GM13977 (cell line): Measurements from ENCODE around the gene PRKCI.

Experiments used
- DNase-seq: peaks from one replicate; pipeline ENCODE4 v3.0.0; 2012; ENCODE audit warnings: low spot score
- in situ Hi-C: fragments of 300-500 bp; cut with MboI; formaldehyde crosslinking; loops from one replicate; pipeline ENCODE4 v1.12.0; 2022; ENCODE audit warnings: low sequenced_read_pairs, low pct_unique_long_range_greater_than_20kb, mixed read lengths, inconsistent platforms; ENCODE audit not compliant: unreplicated experiment
- TF ChIP-seq, protein P1 (sequence below): IDR thresholded peaks from 2 replicates; pipeline ENCODE4 v1.5.1; 2012; ENCODE audit warnings: mild to moderate bottlenecking, control low read depth; ENCODE audit not compliant: insufficient read depth; ENCODE audit errors: extremely low read depth, missing control alignments

PRKCI gene

GRCh38 chr3:170222647-170223541 lies 670 bp downstream of the PRKCI start:
- peak; percentile 64 for DNase-seq
- in situ Hi-C loops = no loop called here
- TF ChIP-seq, protein P1, sequence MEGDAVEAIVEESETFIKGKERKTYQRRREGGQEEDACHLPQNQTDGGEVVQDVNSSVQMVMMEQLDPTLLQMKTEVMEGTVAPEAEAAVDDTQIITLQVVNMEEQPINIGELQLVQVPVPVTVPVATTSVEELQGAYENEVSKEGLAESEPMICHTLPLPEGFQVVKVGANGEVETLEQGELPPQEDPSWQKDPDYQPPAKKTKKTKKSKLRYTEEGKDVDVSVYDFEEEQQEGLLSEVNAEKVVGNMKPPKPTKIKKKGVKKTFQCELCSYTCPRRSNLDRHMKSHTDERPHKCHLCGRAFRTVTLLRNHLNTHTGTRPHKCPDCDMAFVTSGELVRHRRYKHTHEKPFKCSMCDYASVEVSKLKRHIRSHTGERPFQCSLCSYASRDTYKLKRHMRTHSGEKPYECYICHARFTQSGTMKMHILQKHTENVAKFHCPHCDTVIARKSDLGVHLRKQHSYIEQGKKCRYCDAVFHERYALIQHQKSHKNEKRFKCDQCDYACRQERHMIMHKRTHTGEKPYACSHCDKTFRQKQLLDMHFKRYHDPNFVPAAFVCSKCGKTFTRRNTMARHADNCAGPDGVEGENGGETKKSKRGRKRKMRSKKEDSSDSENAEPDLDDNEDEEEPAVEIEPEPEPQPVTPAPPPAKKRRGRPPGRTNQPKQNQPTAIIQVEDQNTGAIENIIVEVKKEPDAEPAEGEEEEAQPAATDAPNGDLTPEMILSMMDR = no peak

DNA sequence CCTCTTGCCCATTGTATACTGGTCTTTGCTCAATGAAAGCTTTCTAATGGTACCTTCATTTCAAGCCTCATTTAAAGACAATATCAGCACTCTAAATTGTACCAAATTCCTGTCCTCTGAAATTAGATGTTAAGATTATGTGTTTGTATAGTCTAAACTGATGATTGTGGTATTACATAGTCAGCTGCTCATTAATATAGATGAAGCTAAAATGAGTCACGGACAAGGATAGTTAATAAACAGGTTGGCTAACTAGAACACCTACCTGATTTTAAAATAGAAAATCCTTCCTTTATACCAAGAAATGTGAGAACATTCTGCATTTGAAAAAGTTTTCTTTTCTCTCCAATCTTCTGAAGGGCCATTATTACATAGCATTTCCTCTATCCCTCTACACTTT lies 2.9 kb downstream of the PRKCI start:
- TF ChIP-seq, protein P1 = no peak
- no peak for DNase-seq
- in situ Hi-C loops = no loop called here

DNA sequence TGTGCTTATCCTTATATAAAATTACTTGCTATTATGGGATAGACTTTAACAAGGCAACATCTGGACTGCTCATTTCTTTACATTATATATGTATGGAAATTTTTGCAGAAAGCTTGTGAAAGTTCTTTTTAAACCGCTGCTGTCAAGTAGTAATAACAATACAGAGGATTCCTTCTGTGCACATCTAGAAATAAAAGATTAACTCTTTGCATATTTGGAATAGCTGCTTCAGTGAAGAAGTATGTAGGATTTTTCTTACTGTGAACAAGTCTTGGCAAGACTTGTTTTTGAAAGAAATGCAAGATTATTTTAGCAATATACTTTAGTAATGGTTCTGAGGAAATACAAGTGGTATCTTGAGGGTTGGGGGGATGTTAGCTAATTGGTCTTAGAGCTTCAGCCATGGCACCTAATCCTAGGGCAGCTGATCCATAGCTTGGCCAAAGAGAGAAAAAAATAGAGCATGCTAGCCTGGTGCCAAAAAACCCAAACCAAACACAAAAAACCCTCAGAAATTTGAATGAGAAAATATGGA lies 4.3 kb downstream of the PRKCI start:
- no peak for DNase-seq
- TF ChIP-seq, protein P1 = no peak
- in situ Hi-C loops = no loop called here

- TF ChIP-seq, protein P1 = no peak
- no peak for DNase-seq
- in situ Hi-C loops = no loop called here
Observed at GRCh38 chr3:170228093-170228766, 6.0 kb downstream of the PRKCI start.

GRCh38 chr3:170232266-170232665 lies 10.0 kb downstream of the PRKCI start:
- in situ Hi-C loops = no loop called here
- DNase-seq = no peak
- TF ChIP-seq, protein P1 = no peak

DNA sequence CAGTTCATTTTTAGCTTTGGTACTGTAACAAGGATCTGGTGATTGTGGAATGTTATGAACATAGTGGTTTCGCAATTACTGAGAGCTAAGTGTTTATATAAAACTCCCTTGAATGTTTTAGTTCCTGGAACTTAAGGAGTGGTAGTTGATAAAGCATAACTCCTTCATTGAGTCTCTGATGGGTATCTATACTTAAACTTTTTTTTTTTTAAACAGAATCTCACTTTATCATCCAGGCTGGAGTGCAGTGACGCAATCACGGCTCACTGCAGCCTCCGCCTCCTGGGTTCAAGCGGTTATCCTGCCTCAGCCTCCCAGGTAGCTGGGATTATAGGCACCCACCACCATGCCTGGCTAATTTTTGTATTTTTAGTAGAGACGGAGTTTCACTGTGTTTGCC lies 11.3 kb downstream of the PRKCI start:
- TF ChIP-seq, protein P1 = no peak

More for the DNA sequence above, 11.3 kb downstream of the PRKCI start:
- in situ Hi-C loops = no loop called here
- DNase-seq = no peak
